ENCODE results near the gene SCAI.
A peak's percentile ranks its signal among the peaks of the same experiment; 100 is the strongest.

GRCh38 chr9:124940894-124941678 lies 202.2 kb downstream of the SCAI start, which contains the start of gene GOLGA1:
- TF ChIP-seq CTCF (IDR thresholded peaks at IDR 0.05), result no peak
- peak; percentile 95 to 98 (median 98) for TF ChIP-seq POLR2A (IDR thresholded peaks at IDR 0.05)
